ENCODE measurements around the gene SCYL1. TPM values are rescaled to one million over a fixed set of nuclear protein-coding genes. Genes with fewer than 3 reads are reported as not detected.

Gene SCYL1
- total and polyA plus RNA-seq, 2 donors (not counting 1 experiment from before 2014, with no cell fraction given), result 76.5 to 85.5 TPM

- Histone ChIP-seq H3K4me3 (ENCODE audit: control extremely low read depth in 1 of 5, extremely low read depth in 1 of 5, insufficient read depth in 1 of 5, low read depth in 2 of 5, low read length in 4 of 5) (no peak overlapping the region), H2AFZ (ENCODE audit: insufficient read depth, low read depth, low read length, poor library complexity, severe bottlenecking) (no peak overlapping the region), H3K9ac (ENCODE audit: low read length) (no peak overlapping the region), H3K79me2 (ENCODE audit: control insufficient read depth, insufficient read depth, low read length) (peaks cover 89% of the 10 kb centered on the region), H4K20me1 (ENCODE audit: control insufficient read depth, insufficient read depth, low read length, poor library complexity, severe bottlenecking) (peaks cover 4% of the 10 kb centered on the region), H3K27me3 (replicated peaks in 1 of 4; ENCODE audit: control extremely low read depth in 1 of 4, control insufficient read depth in 3 of 4, insufficient read depth in 4 of 4, low read length in 3 of 4) (no peaks in the 10 kb centered on the region), H3K4me2 (replicated peaks; ENCODE audit: low read depth, low read length, poor library complexity, severe bottlenecking) (no peak overlapping the region), H3K4me1 (ENCODE audit: control insufficient read depth in 2 of 2, insufficient read depth in 2 of 2, low read length in 2 of 2) (peaks cover 24 to 36% of the 10 kb centered on the region in 2 donors), H3K27ac (ENCODE audit: low read length in 2 of 2) (no peak overlapping the region), H3K36me3 (replicated peaks in 1 of 2; ENCODE audit: control extremely low read depth in 1 of 2, control insufficient read depth in 1 of 2, extremely low read depth in 1 of 2, insufficient read depth in 2 of 2, low read length in 1 of 2) (peaks cover 0 to 1% of the 10 kb centered on the region in 2 experiments), H3K9me3 (ENCODE audit: control extremely low read depth in 1 of 3, control insufficient read depth in 2 of 3, insufficient read depth in 1 of 3, low read length in 2 of 3) (no peaks in the 10 kb centered on the region)
- ATAC-seq (ENCODE audit: low read depth), result no peak
- intact Hi-C loops (cut with micrococcal nuclease), result no loop called here
- CTCF ChIA-PET, result interaction anchor here (0.6 to 2.4 kb wide), 6 partner anchors 9 to 30 kb away, joined by 3 to 18 read pairs (median 4); partner anchors contain the start of gene FAM89B
- POLR2A ChIA-PET, result interaction anchor here (0.9 kb wide), 1 partner anchor 9 kb away, joined by 7 read pairs; the partner anchor contains the start of gene FAM89B
- H3K4me3 Mint-ChIP-seq, result no peak overlapping the region
- TF ChIP-seq EZH2 (IDR thresholded peaks at IDR 0.05; ENCODE audit: borderline replicate concordance, insufficient read depth, low read depth, low read length, poor library complexity, severe bottlenecking) (no peak), CTCF (IDR thresholded peaks at IDR 0.05) (no peak)
- H3K4me1 Mint-ChIP-seq, result peaks cover 22% of the 10 kb centered on the region
- no peaks in the 10 kb centered on the region for H3K9me3 Mint-ChIP-seq (ENCODE audit: insufficient read depth)
- no peak for DNase-seq
- H3K27me3 Mint-ChIP-seq, result peaks cover 3% of the 10 kb centered on the region
- H3K27ac Mint-ChIP-seq, result no peak overlapping the region
- 98% methylated on average over 4 of the region's 9 CpGs for WGBS (ENCODE audit: insufficient coverage)
These were observed 37.9 kb downstream of the SCYL1 start for GRCh38 chr11:65562788-65563187.

- Histone ChIP-seq H3K4me2 (replicated peaks; ENCODE audit: low read depth, low read length, poor library complexity, severe bottlenecking) (no peak overlapping the region), H3K9ac (ENCODE audit: low read length) (no peak overlapping the region), H3K36me3 (replicated peaks in 1 of 2; ENCODE audit: control extremely low read depth in 1 of 2, control insufficient read depth in 1 of 2, extremely low read depth in 1 of 2, insufficient read depth in 2 of 2, low read length in 1 of 2) (peaks cover 0 to 6% of the 10 kb centered on the region in 2 experiments), H3K27ac (ENCODE audit: low read length in 2 of 2) (no peak overlapping the region), H3K27me3 (replicated peaks in 1 of 4; ENCODE audit: control extremely low read depth in 1 of 4, control insufficient read depth in 3 of 4, insufficient read depth in 4 of 4, low read length in 3 of 4) (no peaks in the 10 kb centered on the region), H4K20me1 (ENCODE audit: control insufficient read depth, insufficient read depth, low read length, poor library complexity, severe bottlenecking) (peaks cover 9% of the 10 kb centered on the region), H2AFZ (ENCODE audit: insufficient read depth, low read depth, low read length, poor library complexity, severe bottlenecking) (no peak overlapping the region), H3K79me2 (ENCODE audit: control insufficient read depth, insufficient read depth, low read length) (peaks cover 97% of the 10 kb centered on the region), H3K9me3 (ENCODE audit: control extremely low read depth in 1 of 3, control insufficient read depth in 2 of 3, insufficient read depth in 1 of 3, low read length in 2 of 3) (no peaks in the 10 kb centered on the region), H3K4me1 (ENCODE audit: control insufficient read depth in 2 of 2, insufficient read depth in 2 of 2, low read length in 2 of 2) (peaks cover 31 to 43% of the 10 kb centered on the region in 2 donors), H3K4me3 (ENCODE audit: control extremely low read depth in 1 of 5, extremely low read depth in 1 of 5, insufficient read depth in 1 of 5, low read depth in 2 of 5, low read length in 4 of 5) (no peak overlapping the region)
- Mint-ChIP-seq H3K4me3 (no peak overlapping the region), H3K27ac (no peak overlapping the region), H3K9me3 (ENCODE audit: insufficient read depth) (no peaks in the 10 kb centered on the region), H3K4me1 (peaks cover 27% of the 10 kb centered on the region), H3K27me3 (peaks cover 3% of the 10 kb centered on the region)
- WGBS (ENCODE audit: insufficient coverage), result 97% methylated on average over 4 of the region's 4 CpGs
- no peak for ATAC-seq (ENCODE audit: low read depth)
- intact Hi-C loops (cut with micrococcal nuclease), result no loop called here
- ChIA-PET CTCF (interaction anchor here (0.6 to 4.2 kb wide), 4 partner anchors 12 to 25 kb away, joined by 3 to 21 read pairs (median 6); no protein-coding TSS in a partner anchor), POLR2A (interaction anchor here (0.6 to 0.9 kb wide), 2 partner anchors 9 to 156 kb away, joined by 6 to 7 read pairs; partner anchors contain the start of gene FAM89B)
- no peak for DNase-seq
- TF ChIP-seq CTCF (IDR thresholded peaks at IDR 0.05) (no peak), EZH2 (IDR thresholded peaks at IDR 0.05; ENCODE audit: borderline replicate concordance, insufficient read depth, low read depth, low read length, poor library complexity, severe bottlenecking) (no peak)
These were observed 38.7 kb downstream of the SCYL1 start for GRCh38 chr11:65563601-65564000.

All from B cell (primary cell).